GM21723 (cell line): ENCODE measurements around the gene ARL3.
"Not testable (repeated sequence)": the region's sequence is repeated elsewhere in the genome, so short reads cannot be mapped to it uniquely, and the experiment has no call there.

Source experiments
- ATAC-seq: cut with Tn5 transposase; IDR thresholded peaks from one replicate; pipeline ENCODE4 v1.9.1; 2021; ENCODE audit warnings: mild to moderate bottlenecking, moderate library complexity; ENCODE audit not compliant: unreplicated experiment

ARL3 gene

DNA sequence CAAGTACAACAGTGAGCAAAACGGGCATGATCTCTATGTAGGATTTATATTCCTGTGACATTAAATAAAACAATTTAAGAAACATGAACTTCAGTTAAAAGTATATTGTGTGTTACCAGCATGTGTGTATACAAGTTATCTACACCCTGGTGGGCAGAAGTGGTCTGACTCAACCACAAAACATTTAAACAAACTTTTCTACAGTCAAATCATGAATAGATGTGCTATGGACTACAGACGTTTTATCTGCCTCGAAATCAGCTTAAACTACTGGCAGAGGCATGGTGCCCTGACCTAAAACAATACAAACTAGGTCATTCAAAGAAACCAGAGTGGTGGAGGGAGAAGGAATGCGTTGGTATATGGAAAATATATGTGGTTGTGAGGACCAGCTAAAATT is 3.6 kb downstream of the ARL3 start:
- no peak for ATAC-seq

DNA sequence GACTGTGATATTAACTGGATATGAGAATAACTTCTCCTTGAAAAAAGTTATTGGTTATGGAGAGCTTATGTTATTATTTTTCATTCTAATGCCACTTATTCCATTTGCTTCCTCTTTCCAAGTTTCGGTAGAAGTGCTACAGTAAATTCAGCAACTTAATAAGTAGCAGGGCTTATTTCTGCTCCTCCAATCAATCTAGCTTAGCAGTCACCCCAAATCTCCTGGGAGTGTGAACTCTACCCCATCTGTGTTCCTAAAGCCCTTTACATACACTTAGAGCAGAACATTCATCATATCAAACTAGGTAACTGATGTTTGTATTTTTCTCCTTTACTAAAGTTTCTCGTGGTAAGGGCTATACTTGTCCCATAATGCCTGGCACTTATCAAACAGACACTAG is 8.7 kb downstream of the ARL3 start:
- ATAC-seq = no peak

DNA sequence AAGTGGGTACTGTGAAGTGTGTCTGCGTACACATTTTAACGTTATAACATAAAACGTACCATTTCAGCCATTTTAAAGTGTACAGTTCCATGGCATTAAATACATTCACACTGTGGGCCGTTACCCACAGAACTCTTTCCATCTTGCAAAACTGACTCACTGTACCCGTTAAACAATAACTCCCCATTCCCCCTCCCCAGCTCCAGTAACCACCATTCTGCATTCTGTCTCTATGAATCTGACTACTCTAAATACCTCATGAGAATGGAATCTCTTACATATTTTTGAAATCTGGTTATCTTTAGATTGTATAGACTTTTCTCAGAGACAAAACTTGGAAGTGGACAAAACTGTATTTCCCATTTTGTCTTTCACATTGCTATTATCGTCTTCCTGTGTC is 9.3 kb downstream of the ARL3 start:
- ATAC-seq = no peak

DNA sequence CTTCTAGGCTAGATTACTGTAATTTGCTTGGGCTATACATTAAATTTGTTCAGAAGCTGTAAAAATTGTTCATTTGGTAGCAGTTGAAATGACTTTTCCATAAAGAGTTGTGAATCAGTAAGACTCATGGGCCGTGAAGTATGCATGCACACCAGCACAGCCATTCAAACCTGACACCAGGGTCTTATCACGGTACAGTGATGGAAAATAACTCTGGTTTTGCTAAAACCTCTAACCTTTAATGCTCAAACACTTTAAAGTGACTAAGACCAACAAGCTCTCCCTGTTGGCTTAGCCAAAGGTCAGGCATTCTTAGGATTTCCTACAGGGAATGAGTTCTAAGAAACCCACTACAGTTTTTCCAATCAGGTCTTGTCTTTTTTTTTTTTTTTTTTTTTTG is 11.5 kb downstream of the ARL3 start:
- no peak for ATAC-seq

DNA sequence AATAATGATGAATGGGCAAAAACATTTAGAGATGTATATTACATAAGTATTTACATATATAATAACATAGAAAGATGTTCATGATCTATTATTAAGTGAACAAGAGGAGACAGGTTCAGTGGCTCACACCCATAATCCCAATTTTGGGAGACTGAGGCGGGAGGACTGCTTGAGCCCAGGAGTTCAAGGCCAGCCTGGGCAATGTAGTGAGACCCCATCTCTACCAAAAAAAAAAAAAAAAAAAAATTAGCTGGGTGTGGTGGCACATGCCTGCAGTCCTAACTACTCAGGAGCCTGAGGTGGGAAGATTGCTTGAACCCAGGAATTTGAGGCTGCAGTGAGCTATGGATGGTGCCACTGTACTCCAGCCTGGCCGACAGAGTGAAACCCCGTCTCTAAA is 12.4 kb downstream of the ARL3 start:
- ATAC-seq = no peak

DNA sequence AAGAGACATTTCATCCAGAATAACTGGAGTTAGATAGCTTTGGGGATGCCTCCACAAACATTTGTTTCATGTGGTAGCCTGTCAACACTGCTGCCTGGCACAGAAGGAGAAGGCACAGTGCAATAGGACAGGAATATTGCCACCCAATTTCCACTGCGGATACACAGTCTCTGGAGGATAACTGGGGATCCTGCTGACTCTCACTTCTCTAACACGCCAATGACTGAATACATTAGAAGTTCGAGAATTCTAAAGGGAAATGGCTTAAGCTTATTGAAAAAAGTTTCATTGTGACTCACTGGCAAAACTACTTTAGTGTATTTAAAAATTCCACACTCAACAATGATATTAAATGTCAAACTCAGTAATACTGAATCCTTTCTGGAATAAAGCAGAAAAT is 12.9 kb downstream of the ARL3 start:
- no peak for ATAC-seq

DNA sequence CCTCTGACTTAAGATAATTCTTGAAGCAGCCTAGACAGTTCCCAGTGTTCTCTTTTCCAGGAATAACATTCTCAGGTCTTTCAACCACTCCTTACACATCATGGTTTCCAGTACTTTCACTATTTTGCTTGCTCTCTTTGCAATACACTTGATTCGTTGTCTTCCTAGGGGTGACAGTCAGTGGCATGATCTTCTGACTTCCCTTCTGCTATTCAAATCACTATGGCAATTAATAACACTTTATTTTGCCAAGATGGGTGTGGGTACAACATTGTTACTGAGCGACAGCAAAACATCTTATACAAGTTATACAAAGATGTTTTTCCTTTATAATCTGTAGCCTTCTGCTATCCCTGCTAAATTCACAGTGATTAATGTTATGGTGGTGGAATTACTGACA is 15.3 kb downstream of the ARL3 start:
- ATAC-seq = no peak

DNA sequence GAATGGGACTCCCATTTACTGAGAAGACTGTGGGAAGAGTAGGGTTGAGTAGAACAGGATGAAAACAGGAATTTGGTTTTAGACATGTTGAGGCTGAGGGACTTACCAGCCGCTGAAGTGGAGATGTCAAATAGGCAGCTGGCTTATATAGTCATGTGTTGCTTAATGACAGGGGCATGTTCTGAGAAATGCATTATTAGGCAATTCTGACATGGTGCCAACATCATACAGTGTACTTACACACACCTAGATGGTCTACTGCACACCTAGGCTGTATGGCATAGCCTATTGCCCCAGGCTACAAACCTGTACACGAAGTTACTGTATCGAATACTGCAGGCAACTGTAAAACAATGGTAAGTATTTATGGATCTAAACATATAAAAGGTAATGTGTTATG is 17.5 kb downstream of the ARL3 start:
- ATAC-seq = no peak

DNA sequence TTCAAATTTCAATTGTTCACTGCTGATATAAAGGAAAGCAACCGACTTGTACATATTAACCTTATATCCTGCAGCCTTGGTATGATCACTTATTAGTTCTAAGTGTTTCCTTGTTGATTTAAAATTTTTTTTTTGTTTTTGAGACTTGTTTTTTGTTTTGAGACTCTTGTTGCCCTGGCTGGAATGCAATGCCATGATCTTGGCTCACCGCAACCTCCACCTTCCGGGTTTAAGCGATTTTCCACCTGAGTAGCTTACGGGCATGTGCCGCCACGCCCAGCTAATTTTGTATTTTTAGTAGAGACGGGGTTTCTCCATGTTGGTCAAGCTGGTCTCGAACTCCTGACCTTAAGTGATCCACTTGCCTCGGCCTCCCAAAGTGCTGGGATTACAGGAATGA is 18.8 kb downstream of the ARL3 start:
- not testable (repeated sequence) for ATAC-seq

DNA sequence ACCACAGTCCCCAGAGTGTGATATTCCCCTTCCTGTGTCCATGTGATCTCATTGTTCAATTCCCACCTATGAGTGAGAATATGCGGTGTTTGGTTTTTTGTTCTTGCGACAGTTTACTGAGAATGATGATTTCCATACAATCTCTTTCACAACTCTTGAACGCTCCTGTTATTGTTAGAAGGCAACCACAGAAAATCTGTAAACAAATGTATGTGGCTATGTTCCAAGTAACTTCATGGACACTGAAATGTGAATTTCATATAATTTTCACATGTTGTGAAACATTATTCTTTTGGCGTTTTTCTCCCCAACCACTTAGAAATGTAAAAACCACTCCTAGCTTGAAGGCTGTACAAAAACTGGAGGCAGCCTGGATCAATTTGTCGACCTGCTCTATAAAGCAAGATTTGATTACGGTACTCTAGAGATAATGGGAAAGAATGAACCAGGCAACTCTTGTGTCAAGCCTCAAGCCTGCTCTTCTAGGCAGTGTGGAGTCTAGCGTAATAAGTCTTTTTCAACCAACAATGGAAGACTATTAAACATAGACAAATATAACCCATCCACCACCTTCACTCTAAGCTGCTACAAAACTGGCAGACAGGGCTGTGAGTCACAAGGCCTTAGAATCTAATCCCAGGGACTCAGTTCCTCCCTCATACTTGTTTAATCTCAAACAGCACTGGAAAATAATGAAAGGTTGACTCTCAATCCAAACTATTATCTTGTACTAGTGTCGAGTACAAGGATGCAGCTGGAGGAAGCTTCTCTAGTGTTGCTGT is 22.7 kb downstream of the ARL3 start:
- ATAC-seq = no peak

DNA sequence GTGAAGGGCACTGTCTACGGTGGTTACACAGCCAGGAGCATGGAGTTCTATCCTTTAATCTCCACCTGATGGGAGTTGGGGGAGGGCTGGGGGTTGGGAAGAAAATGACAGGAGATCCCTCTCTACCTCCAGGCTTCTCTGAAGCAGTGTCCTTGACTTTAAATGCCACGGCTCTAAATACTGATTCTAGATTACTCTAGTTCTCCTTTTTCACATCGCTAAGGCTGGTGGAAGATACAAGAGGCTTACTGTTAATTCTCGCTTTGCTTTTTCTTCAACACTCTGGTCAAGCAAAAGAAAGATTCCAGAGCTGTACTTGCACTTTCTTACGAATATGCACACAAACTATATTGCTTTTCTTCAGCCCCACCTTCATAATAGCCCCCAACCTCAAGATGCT is 30.5 kb downstream of the ARL3 start:
- ATAC-seq = no peak

DNA sequence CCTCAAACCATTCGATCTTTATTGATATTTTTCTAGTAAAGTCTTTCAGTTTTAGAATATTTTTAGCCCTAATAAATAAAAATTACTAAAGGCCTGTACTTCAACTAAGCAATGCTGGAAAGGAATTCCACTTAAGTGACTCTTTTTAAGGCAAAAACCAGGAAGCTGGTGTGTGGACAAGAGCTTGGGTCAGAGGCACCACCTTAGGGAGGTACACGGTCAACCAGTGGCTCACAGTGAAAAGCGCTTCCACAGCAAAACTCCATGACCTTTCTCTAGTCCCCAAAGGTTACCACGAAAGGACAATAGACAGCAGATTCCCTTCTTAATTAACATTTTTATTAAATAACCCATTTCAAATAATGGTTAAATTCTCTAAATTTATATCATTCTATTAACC is 31.2 kb downstream of the ARL3 start:
- ATAC-seq = no peak

DNA sequence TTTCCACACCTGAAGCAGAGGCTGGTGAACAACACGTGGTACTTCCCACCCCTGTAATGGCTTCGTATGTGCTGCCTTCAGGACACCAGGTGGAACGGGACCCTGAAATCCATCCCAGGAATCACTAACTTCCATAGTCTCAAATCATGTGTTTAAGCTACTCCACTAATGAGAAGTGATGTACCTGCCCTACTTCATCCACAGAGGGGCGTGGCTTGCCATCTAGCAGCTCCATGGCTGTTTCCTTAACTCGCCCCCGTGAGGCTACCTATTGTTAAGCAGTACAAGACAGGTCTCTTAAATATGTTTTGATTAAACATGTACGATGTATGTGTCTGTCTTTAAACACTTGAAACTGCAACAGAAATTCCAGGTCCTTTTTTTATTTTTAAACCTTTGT is 31.8 kb downstream of the ARL3 start:
- no peak for ATAC-seq

DNA sequence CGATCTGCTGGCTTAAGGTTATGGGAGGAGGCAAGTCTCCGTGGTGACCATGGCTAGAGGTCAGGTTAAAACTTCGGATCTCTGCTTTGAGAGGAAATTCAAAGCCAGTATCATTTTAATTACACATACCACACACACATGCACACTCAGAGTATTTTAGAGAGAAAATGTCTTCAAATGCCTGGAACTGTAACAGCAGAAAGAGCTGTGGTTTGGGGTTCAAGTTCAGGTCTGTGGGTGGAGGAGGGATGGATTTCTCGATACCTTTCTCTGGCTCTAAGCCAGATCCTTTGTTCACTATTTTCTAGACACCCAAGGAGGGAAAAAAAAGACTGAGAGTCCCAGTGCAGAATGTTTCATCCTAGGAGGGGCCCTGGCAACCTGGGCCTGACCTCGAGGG is 32.5 kb downstream of the ARL3 start:
- ATAC-seq = no peak

DNA sequence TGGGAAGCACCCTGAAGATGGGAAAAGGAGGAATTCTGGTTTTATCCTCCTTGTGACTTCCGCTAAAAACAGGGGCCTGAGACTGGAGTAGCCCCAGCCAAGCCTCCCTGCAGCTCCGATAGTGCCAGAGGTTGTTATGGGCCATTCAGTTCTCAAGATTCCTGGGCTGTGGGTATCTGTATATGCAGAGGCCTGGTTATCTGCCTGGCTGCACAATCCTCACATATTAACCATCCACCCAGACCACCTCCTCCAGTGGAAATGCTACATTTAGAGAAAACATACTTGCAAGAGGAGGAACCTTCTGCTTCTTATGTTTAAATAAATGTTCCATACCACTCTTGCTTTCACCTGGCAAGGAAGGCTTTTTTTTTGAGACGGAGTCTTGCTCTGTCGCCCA is 34.6 kb downstream of the ARL3 start:
- no peak for ATAC-seq

DNA sequence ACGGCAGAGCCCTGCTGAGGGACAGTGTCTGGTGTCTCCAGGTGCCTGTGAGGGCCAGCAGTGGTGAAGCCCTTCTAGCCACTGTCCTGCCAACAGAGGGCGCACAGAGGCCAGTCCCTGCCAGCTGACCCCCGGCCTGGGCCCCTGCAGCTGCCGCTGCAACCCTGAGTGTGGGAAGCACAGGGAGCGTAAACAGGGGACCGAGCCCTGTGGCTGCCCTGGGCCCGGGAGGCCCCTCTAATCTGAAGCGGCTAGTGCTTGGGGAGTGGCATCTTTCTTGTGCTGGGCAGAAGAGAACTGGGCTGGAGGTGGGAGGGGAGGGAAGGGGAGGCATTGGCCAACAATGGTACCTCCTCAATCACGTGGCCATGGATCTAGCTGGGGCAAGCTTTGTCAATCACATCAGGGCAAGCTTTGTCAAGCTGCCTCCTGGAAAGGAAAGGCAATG is 35.3 kb downstream of the ARL3 start:
- ATAC-seq = no peak

DNA sequence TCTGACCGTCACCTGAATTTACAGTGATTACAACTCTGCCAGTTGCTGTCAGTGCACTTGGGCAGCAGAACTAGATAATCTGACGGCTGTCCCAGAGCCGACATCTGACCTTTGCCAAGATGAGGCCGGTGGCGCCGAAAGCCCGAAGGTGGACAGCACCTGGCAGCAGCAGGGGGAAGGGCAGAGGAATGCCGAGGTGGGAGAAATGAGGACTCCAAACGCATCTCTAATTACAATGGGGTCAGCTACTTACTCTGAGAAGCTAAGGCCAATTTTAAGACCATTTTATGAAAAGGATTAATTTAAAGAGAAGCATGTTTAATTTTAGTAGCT is 36.2 kb downstream of the ARL3 start:
- no peak for ATAC-seq

DNA sequence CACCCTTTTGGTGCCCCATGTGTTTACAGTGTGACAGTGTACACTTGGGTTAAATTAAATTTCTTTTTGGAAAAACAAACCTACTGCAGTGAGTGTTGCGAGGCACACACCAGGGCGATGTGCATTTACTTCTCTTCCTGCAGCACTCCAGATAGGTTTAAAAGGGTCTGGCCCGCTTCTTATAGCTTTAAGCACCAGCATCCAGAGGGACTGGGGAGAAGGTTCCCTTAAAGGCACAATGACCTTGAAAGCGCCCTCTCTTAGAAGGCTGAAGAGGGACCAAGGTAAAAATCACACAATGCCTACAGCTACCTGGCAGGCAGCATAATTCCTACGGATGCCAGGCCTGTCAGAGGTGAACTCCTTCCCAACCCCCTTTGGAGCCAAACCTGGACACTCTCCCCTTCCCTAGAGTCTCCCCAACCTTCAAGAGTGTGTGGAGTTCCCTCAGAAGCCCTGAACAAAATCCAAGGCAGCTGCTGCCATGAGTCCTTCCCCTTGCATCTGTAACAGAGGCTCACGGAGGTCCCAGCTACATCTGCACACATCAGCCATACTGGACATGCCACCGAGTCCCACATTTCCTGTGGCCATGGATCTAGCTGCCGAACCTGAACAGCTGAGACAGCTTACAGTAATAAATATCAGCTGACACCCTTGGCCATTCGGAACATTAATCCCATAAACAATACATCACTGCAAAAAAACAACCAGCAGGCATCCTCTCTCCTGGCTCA is 36.7 kb downstream of the ARL3 start:
- ATAC-seq = no peak

DNA sequence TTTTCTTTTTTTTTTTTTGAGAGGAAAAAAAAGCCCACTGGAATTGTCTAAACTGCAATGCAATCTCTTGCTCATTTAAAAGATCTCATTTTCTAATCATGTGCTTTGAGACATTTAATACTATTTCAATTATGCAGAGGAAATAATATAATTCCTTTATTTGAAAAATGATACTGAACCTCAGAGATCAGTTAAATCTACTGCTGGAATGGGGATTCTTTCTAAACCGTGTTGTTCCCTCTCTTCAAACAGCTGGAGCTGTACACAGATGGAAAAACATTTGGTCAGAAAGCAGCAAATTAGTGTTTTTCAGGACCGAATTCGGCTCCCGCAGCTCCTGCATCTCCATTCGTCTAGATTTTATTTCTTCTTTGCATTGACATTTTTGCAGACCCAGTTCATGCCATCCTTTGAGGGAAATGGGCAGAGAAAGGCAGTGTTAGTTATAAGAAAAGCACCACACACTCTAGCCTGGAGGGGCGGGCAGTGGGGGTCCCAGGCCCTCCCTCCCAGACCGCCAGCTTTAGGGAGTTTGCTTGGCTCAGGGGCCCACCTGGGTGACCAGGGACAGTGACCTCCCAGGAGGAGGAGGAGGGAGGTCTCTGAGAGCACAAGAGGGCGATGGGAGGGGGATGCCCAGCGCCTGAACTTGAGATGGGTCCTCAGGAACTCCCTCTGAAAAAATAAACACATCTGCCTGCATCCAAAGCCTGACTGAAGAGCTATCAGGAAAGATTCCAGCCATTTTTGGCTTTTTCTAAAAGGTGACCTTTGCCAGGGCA is 37.5 kb downstream of the ARL3 start:
- no peak for ATAC-seq

DNA sequence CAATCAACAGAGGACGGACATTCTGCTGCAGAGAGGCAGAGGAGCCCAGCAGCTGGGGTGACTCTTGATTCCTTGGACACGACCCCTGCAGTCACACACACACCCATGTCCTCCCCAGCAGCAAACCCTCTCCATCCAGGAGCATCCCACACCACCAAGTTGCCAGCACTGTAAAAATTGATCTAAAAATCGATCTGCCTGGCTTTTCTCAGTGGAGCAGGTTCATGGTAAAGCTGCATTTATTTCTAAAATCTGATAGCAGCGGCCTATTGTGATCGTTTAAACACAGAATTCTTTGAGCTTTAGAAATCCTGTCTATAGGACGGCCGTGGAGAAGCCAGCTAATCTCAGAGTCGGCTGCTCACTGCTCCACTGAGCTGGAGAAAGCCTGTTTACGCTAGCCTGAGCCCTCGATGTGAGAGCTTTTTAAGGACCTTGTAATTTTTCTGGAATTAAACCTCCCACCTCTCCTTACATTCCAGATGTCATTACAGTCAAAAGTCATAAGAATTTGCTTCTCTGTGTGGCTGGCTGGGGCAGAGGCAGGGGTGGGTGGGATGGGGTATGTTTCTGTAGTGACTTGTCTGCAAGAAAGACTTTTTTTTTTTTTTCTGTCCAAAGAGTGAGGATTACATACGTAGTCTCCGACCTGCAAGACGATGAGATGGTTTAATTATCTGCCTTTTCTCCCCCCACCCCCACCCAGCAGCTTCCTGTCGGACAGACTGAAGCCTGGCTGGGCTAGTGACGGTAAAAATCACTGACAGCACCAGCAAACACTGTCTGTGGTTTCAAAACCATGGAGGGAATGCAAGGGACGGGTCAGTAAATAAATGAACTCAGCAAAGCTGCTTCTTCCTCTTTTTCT is 38.3 kb downstream of the ARL3 start:
- no peak for ATAC-seq
